GM23248 (cell line): ENCODE measurements around the gene EMILIN2. TPM values are rescaled to one million over a fixed set of nuclear protein-coding genes. Genes with fewer than 3 reads are reported as not detected.

Source experiments
- DNase-seq: peaks from one replicate; pipeline ENCODE4 v3.0.0-alpha.2; 2015
- H2AFZ ChIP-seq: fragments of 200-600 bp; sonication (generic); 2 replicates; pipeline ENCODE4 v1.6.1; 2016; ENCODE audit warnings: antibody characterized with exemption
- H3F3A ChIP-seq: fragments of 200-600 bp; sonication (generic); 2 replicates; pipeline ENCODE4 v1.6.1; 2016; ENCODE audit warnings: mild to moderate bottlenecking, antibody characterized with exemption, mixed run types; ENCODE audit not compliant: insufficient read depth
- H3K27ac ChIP-seq: fragments of 200-600 bp; sonication (generic); 2 replicates; pipeline ENCODE4 v1.5.1; 2016; ENCODE audit warnings: mild to moderate bottlenecking
- H3K27me3 ChIP-seq: fragments of 200-600 bp; sonication (generic); replicated peaks from 2 replicates; pipeline ENCODE4 v1.6.1; 2016; ENCODE audit warnings: mild to moderate bottlenecking; ENCODE audit not compliant: insufficient read depth
- H3K36me3 ChIP-seq: fragments of 200-600 bp; sonication (generic); 2 replicates; pipeline ENCODE4 v1.6.1; 2016; ENCODE audit warnings: low read depth, mild to moderate bottlenecking
- H3K4me1 ChIP-seq: fragments of 200-600 bp; sonication (generic); 2 replicates; pipeline ENCODE4 v1.6.1; 2016; ENCODE audit warnings: mild to moderate bottlenecking; ENCODE audit not compliant: insufficient read depth
- H3K4me2 ChIP-seq: fragments of 200-600 bp; sonication (generic); one replicate; pipeline ENCODE4 v1.6.1; 2016; ENCODE audit warnings: mild to moderate bottlenecking; ENCODE audit not compliant: unreplicated experiment
- H3K4me3 ChIP-seq: fragments of 200-600 bp; sonication (generic); 2 replicates; pipeline ENCODE4 v1.5.1; 2016; ENCODE audit warnings: mild to moderate bottlenecking
- H3K79me2 ChIP-seq: fragments of 200-600 bp; sonication (generic); 2 replicates; pipeline ENCODE4 v1.6.1; 2016; ENCODE audit warnings: mild to moderate bottlenecking; ENCODE audit not compliant: insufficient read depth
- H3K9ac ChIP-seq: fragments of 200-600 bp; sonication (generic); 2 replicates; pipeline ENCODE4 v1.6.1; 2016; ENCODE audit warnings: mild to moderate bottlenecking
- H3K9me2 ChIP-seq: fragments of 200-600 bp; sonication (generic); 2 replicates; pipeline ENCODE4 v1.6.1; 2016; ENCODE audit warnings: mixed run types, mild to moderate bottlenecking, moderate library complexity; ENCODE audit not compliant: insufficient read depth
- H3K9me3 ChIP-seq: fragments of 200-600 bp; sonication (generic); one replicate; pipeline ENCODE4 v1.6.1; 2017; ENCODE audit warnings: low read depth
- H4K20me1 ChIP-seq: fragments of 200-600 bp; sonication (generic); 2 replicates; pipeline ENCODE4 v1.6.0; 2016; ENCODE audit not compliant: insufficient read depth
- EZH2 ChIP-seq: fragments of 200-600 bp; sonication (generic); IDR thresholded peaks from 2 replicates; pipeline ENCODE4 v1.6.1; 2018; ENCODE audit warnings: antibody characterized with exemption, mild to moderate bottlenecking; ENCODE audit not compliant: insufficient read depth, poor library complexity, severe bottlenecking
- EZH2phosphoT487 ChIP-seq: fragments of 200-600 bp; sonication (generic); IDR thresholded peaks from 2 replicates; pipeline ENCODE4 v1.6.1; 2018; ENCODE audit warnings: antibody characterized with exemption, moderate library complexity, mild to moderate bottlenecking, low read depth; ENCODE audit not compliant: insufficient read depth
- WGBS, 2 experiments: methylation state at CpG; one replicate each; pipeline ENCODE4 v1.1.6; 2015 to 2017; ENCODE audit warnings: low lambda C conversion rate in 2 of 2, low coverage in 1 of 2; ENCODE audit errors: missing lambda C conversion rate in 2 of 2; 5-methylcytosine and 5-hydroxymethylcytosine counted together
- in situ Hi-C: fragments of 300-500 bp; cut with MboI; formaldehyde crosslinking; loops from 2 replicates; pipeline ENCODE4 v1.15.0; 2020
- polyA plus RNA-seq: library from polyadenylated mRNA; unstranded; fragments of >200 nt; fragmentation: Nextera tagmentation; extraction: Ambion mirVana; gene quantifications from 2 replicates; pipeline ENCODE4 v1.2.1, GENCODE V29; 2016
- total RNA-seq: library from RNA; depleted of rRNA; stranded (reverse); fragments of >200 nt; shearing (Covaris generic); gene quantifications from 2 replicates; pipeline ENCODE4 v1.2.3, GENCODE V29; 2014

EMILIN2 gene
- total and polyA plus RNA-seq, 2 experiments from 2014 or later = 9.0 to 23.9 TPM

GRCh38 chr18:2853173-2853925 lies 6.5 kb downstream of the EMILIN2 start:
- H4K20me1 ChIP-seq = no peaks in the 10 kb centered on the region
- in situ Hi-C loops = no loop called here
- peaks cover 44% of the 10 kb centered on the region for H3K4me1 ChIP-seq
- H3K27me3 ChIP-seq = no peaks in the 10 kb centered on the region
- H3K27ac ChIP-seq = no peak overlapping the region
- no peaks in the 10 kb centered on the region for H3K9me2 ChIP-seq
- H3K79me2 ChIP-seq = no peaks in the 10 kb centered on the region
- no peak overlapping the region for H3K4me2 ChIP-seq
- no peaks in the 10 kb centered on the region for H3K36me3 ChIP-seq
- H3K9me3 ChIP-seq = no peaks in the 10 kb centered on the region
- peaks cover 31% of the 10 kb centered on the region for H3F3A ChIP-seq
- TF ChIP-seq EZH2 (no peak), EZH2phosphoT487 (no peak)
- WGBS, 2 experiments = 97 to 99% methylated on average over 18 of the region's 18 CpGs
- DNase-seq = no peak
- H3K9ac ChIP-seq = no peak overlapping the region
- H2AFZ ChIP-seq = no peak overlapping the region
- no peak overlapping the region for H3K4me3 ChIP-seq

GRCh38 chr18:2853926-2854664 lies 7.3 kb downstream of the EMILIN2 start:
- TF ChIP-seq EZH2phosphoT487 (no peak), EZH2 (no peak)
- Histone ChIP-seq H3K9me2 (no peaks in the 10 kb centered on the region), H3K27ac (peak overlapping the region; percentile 24; the same call in 1 of the 2 replicates), H2AFZ (peak overlapping the region; percentile 61), H3K4me3 (0 out of 2 replicates have a peak overlapping the region, but pooled peaks have one; percentile 40), H3K9ac (0 out of 2 replicates have a peak overlapping the region, but pooled peaks have one; percentile 35), H3K36me3 (no peaks in the 10 kb centered on the region), H3K4me2 (peak overlapping the region; percentile 66), H3K79me2 (no peaks in the 10 kb centered on the region), H3K4me1 (peaks cover 46% of the 10 kb centered on the region), H4K20me1 (no peaks in the 10 kb centered on the region), H3F3A (peaks cover 38% of the 10 kb centered on the region), H3K9me3 (no peaks in the 10 kb centered on the region), H3K27me3 (no peaks in the 10 kb centered on the region)
- DNase-seq = no peak
- 62 to 72% methylated on average over 6 to 7 of the region's 7 CpGs for WGBS, 2 experiments
- in situ Hi-C loops = no loop called here

DNA sequence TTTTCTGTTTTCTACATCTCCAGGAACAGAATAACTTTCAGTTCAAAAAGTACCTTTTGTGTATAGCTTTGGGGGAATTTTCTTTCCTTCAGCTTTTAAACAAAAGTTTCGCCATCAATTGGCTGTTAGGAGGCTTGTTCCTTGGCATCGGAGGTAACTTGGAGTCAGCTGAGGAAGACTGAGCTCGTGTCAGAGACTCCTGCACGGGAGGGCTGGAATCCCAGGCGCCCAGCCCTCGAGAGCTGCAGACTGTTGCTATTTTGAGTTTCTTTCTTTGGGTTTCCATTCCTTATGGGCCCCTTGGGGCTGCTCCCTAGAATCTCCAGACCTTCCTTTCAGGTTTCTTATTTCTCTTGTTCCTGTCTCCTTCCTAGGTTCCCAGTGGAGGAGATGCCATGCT lies 8.1 kb downstream of the EMILIN2 start:
- DNase-seq = peak; percentile 70
- H3K4me2 ChIP-seq = peak overlapping the region; percentile 66
- no peaks in the 10 kb centered on the region for H3K9me2 ChIP-seq
- no peaks in the 10 kb centered on the region for H3K9me3 ChIP-seq
- TF ChIP-seq EZH2 (no peak), EZH2phosphoT487 (no peak)
- in situ Hi-C loops = no loop called here
- H3K4me3 ChIP-seq = peak overlapping the region; percentile 40
- no peaks in the 10 kb centered on the region for H3K79me2 ChIP-seq
- WGBS, 2 experiments = 11 to 18% methylated on average over 6 of the region's 6 CpGs
- no peaks in the 10 kb centered on the region for H4K20me1 ChIP-seq
- peaks cover 46% of the 10 kb centered on the region for H3K4me1 ChIP-seq
- H3K27ac ChIP-seq = peak overlapping the region; percentile 24
- peaks cover 45% of the 10 kb centered on the region for H3F3A ChIP-seq
- peak overlapping the region; percentile 35; the same call in 1 of the 2 replicates for H3K9ac ChIP-seq
- H3K27me3 ChIP-seq = no peaks in the 10 kb centered on the region
- H3K36me3 ChIP-seq = no peaks in the 10 kb centered on the region
- H2AFZ ChIP-seq = peak overlapping the region; percentile 61

GRCh38 chr18:2855560-2856350 lies 8.9 kb downstream of the EMILIN2 start:
- peaks cover 48% of the 10 kb centered on the region for H3F3A ChIP-seq
- no peaks in the 10 kb centered on the region for H3K9me2 ChIP-seq
- 56 to 63% methylated on average over 22 of the region's 22 CpGs for WGBS, 2 experiments
- no peak overlapping the region; the same call in 1 of the 2 replicates for H2AFZ ChIP-seq
- peak overlapping the region; percentile 87; the same call in 1 of the 2 replicates for H3K27ac ChIP-seq
- no peaks in the 10 kb centered on the region for H3K79me2 ChIP-seq
- peak; percentile 22 for DNase-seq
- H3K9ac ChIP-seq = peak overlapping the region; percentile 73; the same call in 1 of the 2 replicates
- no peaks in the 10 kb centered on the region for H3K27me3 ChIP-seq
- no peaks in the 10 kb centered on the region for H3K9me3 ChIP-seq
- H3K4me1 ChIP-seq = peaks cover 46% of the 10 kb centered on the region
- no peaks in the 10 kb centered on the region for H3K36me3 ChIP-seq
- in situ Hi-C loops = no loop called here
- no peak overlapping the region for H3K4me3 ChIP-seq
- no peaks in the 10 kb centered on the region for H4K20me1 ChIP-seq
- H3K4me2 ChIP-seq = peak overlapping the region; percentile 38
- TF ChIP-seq EZH2 (no peak), EZH2phosphoT487 (no peak)
